HG03342 (cell line): ENCODE data around the gene NAT16.
"Not testable (repeated sequence)": the region's sequence is repeated elsewhere in the genome, so short reads cannot be mapped to it uniquely, and the experiment has no call there.

ENCODE experiments used
- ATAC-seq: cut with Tn5 transposase; IDR thresholded peaks from one replicate; pipeline ENCODE4 v1.9.1; 2021; ENCODE audit warnings: mild to moderate bottlenecking, moderate library complexity; ENCODE audit not compliant: unreplicated experiment

The NAT16 gene

DNA sequence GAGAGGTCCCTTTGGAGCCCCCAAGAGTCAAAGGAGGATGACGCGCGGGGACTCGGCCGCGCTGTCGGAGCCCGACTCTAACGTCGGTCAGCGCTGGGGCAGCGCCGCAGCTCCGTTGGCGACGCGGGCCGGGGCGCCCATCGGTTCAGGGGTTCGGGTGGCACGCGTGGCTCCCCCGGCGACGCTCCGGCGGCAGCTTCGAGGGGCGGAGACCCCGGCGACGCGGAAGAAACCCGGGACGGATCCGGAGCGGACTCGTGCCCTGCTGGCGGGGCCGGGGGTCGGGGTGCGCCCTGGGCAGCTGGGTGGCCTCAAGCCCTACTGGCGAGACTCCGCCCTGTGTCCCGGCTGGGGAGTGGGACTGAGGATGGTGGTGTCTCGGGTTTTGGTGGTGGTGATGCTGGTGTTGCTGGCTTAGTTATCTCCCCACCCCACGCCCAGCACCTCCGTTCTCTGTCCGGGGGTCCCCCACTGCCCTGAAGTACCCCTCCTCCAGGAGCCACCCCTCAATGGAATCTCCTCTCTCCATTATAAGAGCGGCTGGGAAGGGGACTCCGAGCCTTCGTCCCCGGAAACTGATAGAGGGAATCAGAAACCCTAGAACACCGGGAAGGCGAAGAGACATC, at the start of gene NAT16:
Gene NAT16 (minus strand): TSS at position 164 of the 626 bp plus-strand sequence. CDS start 5,486 bp downstream, outside the sequence.
- no peak for ATAC-seq

DNA sequence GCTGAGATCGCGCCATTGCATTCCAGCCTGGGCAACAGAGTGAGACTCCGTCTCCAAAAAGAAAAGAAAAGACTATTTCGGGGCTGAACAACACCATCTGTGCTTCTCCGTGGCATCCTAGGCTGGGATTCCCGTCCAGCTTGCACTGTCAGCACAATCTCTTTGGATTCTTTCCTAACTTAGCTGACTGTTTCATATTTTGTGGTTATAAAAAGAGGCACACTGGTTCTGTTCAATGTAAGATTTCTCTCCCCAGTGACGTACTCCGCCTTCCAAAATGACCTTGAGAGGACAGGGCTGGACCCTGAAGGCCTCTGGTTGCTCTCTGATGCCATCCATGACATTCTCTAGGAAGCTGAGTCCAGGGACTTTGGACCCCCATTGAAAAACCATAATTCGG, 46.6 kb upstream of the NAT16 start:
- ATAC-seq: no peak

DNA sequence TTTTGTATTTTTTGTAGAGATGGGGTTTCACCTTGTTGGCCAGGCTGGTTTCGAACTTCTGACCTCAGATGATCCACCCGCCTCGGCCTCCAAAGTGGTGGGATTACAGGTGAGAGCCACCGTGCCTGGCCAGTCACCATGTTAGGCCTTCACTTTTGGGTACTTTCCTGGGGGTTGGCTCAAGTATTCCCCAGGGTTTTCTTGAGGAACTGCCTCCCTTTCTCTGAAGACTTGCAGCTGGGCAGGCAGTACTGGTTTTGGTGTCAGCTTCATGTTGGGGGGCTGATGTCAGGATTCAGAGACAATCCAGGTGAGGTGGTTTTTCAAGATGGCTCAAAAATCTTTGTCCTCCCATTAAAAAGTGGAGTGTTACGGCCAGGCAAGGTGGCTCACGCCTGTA, 45.6 kb upstream of the NAT16 start:
- no peak for ATAC-seq

DNA sequence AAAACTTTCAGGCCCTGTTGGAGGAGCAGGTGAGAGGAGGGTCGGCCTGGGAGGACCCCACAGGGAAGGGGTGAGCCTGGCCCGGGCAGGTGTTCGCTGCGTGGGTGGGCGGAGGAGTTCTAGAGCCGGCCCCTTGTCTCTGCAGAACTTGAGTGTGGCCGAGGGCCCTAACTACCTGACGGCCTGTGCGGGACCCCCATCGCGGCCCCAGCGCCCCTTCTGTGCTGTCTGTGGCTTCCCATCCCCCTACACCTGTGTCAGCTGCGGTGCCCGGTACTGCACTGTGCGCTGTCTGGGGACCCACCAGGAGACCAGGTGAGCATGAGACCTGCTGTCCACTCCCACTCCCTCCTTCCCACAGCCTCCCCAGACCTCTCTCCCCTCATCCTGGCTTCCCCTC, 43.4 kb upstream of the NAT16 start:
- ATAC-seq: no peak

DNA sequence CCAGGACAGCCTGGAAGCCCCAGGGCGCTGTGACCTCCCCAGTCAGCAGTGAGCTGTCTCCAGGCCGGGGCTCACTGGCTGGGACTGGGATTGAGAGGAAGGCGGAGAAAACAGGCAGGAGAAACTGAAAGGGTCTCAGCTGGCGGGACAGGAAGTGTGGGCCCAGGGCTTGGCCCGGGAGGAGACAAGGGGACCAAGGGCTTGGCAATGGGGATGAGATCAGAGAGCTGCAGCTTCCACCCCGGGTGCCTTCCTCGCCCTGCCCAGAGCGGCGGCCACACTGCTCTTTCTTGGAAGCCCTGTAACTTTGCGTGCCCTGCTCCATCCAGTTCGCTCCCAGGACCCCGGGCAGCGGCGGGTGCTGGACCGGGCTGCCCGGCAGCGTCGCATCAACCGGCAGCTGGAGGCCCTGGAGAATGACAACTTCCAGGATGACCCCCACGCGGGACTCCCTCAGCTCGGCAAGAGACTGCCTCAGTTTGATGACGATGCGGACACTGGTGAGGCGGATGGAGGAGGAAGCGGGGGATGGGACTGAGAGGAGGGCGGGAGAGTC, 42.3 kb upstream of the NAT16 start:
- ATAC-seq: no peak

DNA sequence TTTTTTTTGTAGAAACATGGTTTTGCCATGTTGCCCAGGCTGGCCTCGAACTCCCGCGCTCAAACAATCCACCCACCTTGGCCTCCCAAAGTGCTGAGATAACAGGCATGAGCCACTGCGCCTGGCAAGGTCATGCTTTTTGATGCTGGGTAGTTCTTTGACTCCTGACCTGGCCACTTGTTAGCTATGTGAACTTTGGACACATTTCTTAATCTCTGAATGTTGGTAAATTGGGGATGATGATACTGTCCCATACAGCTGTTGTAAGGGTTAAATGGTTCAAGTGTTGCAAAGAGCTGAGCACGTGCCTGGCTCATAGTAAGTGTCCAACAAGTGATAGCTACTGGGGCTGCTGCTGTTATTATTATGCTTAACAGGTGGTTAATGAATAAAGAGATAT, 40.2 kb upstream of the NAT16 start:
- ATAC-seq: no peak

DNA sequence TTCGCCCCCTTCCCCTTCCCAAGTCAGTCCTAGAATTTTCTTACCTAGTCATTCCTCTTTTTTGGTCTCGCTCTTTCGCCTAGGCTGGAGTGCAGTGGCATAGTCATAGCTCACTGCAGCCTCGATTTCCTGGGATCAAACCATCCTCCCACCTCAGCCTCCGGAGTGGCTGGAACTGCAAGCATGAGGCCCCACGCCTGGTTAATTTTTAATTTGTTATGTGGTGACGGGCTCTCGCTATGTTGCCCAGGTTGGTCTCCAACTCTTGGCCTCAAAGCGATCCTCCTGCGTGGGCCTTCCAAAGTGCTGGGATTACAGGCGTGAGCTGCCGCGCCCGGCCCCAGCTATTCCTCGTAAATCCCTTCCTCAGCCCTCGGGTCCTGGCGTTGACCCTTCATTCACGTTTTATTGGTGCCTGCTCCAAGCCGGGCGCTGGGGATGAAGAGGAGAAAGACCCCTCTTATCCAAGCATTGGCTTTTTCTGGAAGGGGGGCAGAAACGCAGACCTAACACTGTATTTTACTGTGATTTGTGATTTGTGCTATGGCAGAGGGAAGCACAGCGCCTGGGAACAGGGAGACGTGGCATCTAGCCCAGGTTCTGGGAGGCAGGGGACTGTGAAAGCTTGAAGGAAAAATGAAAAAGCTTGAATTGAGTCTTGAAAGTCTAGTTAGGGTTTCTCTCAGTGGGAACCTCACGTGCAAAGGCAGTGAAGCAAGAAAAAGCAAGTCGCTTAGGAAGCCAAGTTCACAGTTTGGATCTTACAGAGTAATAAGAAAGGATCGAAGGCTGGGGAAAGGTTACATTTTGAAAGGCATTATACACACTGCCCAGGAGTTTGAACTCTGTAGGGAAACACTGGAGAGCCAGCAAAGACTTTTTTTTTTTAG, 38.4 kb upstream of the NAT16 start:
- ATAC-seq: peak; percentile 19

DNA sequence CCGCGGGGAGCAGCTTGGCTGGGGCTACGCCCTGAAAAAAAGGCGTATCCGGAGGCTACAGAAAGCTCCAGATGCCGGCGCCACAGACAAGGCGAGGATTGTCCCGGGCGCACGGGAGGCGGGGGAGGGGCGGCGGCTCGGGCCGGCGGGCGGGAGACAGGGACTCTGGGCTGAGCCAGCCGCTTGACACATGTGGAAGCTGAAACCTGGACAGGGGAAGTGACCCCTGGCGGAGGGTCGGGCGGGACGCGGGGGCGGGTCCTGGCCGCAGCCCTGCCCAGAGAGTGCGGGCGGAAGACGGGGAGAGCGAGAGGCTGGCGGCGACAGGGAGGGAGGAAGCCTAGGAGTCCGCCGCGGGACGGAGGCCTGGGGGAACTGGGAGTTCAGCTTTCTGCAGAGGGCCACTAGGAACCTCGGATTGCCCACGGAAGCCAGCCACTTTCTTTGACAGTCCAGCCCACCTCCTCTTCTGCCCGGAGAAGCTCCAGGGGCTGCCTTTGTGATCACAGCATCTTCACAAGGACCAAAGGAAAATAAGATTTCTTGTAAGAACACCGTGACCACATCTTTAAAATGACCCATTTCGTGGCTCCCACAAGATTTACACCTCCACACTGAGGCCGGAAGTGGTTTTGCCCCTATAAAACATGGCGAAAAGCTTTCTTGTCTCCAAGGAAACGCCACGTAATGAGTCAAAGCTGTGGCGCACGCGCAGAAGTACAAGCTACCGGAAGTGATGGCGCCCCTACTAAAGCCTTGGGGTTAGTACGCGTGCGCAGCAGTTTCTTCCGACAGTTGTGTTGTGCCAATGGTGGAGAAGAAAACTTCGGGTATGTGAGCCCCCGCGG, 37.5 kb upstream of the NAT16 start, which contains the start of the genes PLOD3 and ZNHIT1:
Gene PLOD3 (minus strand): TSS at position 194 of the 848 bp plus-strand sequence. CDS start 307 bp downstream, outside the sequence.
Gene ZNHIT1 (plus strand): TSS at position 778 of the 848 bp plus-strand sequence. CDS start 31 bp downstream, at position 809.
- ATAC-seq: peak; percentile 69

DNA sequence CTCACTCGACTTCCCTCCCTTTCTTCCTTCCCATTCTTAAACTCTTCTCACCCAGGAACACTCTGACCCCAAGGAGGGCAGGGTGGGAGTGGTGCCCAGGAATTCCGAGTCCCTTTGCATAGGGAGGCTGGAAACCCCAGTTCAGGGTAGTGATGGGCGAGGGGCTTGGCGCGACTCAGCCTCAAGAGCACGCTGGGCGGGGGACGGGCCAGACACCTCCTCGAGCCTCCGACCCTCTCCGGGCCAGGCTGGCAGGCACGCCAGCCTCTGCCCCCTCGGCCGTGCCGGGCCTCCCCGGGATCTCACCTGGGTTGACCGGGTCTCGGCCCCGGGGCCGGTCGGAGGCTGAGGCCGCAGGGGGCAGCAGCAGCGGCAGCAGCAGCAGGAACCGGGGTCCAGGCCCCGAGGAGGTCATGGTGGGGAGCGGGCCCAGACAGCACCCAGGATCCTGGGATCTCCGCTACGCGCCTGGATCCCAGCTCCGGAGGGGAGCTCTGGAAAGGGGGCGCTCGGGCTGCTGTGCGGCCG, 36.8 kb upstream of the NAT16 start:
- no peak for ATAC-seq

DNA sequence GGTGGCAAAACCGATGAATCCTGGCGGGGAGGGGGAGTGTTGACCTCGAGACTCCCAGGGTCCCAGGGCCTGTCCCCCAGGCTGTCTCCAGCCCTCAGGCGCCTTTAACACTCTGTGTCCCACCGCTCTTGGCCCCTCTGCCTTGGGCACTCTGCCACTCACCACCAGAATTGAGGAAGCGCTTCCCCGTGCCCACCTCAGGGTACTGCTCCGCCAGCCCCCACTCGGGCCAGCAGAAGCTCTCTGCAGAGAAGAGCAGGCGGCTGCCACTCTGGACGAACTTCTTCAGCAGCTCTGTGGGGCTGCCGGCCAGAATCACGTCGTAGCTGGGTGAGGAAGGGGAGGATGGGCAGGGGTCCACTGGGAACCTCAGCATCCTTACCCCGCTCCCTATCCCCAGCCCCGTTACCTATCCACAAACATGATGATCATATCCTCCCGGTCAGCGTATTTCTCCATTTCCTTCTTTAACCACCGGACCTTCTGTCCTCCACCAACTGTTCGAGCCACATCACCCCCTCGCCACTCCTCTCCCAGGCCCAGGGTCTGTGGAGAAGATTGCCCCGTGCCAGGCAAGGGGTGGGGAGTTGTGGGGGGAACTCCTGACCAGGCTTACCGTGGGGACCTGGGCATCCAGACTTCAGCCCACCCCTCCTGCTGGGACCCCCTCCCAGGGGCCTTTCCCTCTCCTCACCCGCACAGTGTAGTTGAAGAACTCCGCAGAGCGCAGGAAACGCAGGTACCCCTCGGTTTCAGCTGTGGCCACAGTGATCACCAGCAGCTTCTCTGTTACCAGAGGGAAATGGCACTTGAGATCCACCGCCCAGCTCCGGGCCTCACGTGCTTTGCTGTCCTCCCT, 36.1 kb upstream of the NAT16 start:
- ATAC-seq: no peak

DNA sequence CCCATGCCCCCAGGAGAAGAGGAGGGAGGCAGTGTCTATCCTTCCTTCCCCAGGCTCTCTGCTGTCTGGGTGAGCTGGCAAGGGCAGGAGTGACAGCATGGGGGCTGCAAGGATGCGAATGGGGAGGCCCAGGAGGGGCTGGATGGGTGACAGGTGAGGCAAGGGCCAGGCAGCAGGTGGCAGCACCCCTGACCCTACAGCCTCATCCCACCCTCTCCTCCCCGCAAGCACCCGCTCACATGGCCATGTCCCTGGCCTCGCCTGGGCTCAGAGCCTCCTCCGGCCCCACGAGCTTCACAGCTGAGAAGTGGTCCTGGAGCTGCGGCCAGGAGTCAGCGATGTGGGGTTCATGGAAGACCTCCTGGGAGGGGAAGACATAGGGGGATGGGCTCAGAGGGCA, 31.9 kb upstream of the NAT16 start:
- ATAC-seq: no peak

DNA sequence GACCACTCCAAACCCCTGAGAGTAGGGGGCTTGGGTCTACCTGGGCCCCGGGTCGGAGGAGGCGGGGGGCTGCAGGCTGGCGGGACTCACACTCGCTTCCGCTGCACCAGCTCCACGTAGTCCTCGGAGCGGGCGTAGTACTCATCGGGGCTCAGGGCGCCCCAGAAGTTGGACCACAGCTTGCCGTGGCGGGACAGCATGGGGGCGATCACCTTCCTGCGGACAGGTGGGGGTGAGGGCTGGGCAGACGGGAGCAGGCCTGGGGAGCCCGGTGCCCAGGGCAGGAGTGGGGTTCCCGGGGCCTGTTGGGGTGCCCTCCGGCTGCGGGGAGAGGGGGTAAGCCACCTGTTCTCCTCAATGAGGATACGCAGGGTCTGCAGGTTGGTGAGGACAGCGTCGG, 31.4 kb upstream of the NAT16 start:
- ATAC-seq: no peak

DNA sequence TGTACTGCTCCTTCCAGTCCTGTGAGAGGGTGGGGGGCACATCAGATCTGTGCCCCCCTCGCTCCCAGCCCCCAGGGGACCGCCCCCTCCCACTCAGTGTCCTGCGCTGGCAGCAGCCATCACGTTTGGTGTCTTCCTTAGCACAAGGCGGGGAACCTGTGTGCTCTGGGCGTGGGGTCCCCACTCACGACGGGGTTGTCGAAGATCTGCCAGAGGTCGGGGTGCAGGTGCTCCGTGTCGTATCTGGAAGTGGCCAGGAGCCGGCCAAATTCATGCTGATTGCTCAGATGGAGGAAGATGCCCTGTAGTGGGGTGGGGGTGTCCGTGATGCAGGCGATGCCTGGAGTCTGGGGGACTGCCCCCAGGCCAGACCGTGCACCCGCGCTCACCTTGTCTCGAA, 30.1 kb upstream of the NAT16 start:
- ATAC-seq: no peak

DNA sequence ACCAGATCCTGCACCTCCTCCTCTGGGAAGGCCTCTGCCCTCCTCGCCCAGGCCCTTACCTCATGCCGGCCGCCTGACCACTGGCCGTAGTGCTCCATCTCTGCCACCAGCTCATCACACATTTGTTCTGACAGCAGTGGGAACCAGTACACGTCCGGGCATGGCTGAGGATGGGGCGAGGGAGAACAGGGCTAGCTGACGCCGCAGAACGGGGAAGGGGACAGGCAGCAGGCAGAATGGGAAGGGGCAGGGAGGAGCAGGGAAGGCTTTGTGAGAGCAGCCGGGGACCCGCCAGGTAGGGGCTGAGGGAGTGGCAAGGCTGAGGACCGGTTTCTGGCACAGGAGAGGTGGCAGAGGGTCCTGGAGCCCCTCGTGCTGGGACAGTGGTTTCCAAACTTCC, 28.7 kb upstream of the NAT16 start:
- no peak for ATAC-seq

DNA sequence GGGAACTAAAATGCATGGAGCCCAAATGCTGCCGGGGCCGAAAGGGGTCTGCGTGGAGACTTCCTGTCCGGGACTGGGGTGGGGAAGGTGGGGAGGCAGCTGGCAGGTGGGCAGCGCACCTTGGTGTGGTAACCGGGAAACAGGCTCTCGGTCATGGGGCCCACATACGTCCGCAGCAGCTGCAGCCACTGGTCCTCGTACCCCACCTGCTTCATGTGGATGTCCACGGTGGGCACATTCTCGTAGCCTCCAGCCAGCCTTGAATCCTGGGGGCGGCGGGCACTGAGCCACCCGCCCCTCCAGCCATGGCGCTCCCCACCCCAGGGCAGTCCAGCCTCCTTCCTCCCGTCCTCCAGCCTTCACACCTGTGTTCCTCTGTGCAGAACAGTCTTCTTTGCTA, 27.4 kb upstream of the NAT16 start:
- no peak for ATAC-seq

DNA sequence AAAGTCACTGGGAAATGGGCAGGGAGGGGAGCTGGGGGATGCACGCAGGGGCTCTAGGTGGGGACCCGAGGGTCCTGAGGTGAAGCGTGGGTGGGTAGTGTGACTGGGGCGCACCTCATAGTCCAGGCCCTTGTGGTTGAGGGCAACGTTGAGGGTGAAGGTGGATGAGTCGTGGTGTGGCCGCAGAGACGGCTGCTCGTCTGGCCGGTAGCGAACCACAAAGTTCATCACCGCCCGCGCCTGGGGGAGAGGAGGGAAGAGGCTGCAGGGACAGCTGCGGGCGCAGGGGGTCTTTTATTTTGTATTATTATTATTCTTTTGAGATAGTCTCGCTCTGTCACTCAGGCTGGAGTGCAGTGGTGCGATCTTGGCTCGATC, 26.6 kb upstream of the NAT16 start:
- ATAC-seq: no peak

DNA sequence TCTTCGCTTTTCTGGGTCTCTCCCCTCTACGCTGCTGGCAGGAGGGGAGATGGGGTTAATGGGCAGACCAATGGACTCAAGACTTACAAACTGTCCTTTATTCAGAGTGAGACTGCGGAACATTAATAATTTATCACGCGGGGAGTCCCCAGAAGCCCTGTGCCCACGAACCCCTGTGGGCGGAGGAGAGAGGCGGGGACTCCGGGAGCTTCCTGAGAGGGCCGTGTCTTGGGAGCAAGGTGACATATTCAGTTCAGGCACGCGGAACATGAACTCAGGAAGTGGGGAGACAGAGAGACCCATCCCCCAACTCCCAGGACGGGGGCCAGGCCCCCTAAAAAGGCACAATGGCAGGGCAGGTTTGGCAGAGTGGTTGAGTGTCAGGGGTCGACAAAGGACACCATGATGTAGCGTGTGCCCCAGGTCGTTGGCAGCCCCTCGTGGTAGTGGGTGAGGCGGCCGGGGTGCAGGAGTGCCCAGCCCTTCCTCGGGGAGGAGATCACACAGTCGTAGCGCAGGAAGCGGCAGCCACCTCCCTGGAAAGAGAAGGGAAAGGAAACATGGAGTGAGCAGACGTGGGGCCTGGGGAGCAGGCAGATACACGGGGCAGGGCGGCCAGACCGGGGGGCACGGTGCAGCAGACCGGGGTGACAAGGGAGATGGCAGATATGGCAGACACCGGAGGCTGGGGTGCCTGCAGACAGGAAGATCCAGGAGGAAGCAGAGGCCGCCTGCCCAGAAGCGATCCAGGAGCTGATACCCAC, 26.0 kb upstream of the NAT16 start:
- no peak for ATAC-seq

DNA sequence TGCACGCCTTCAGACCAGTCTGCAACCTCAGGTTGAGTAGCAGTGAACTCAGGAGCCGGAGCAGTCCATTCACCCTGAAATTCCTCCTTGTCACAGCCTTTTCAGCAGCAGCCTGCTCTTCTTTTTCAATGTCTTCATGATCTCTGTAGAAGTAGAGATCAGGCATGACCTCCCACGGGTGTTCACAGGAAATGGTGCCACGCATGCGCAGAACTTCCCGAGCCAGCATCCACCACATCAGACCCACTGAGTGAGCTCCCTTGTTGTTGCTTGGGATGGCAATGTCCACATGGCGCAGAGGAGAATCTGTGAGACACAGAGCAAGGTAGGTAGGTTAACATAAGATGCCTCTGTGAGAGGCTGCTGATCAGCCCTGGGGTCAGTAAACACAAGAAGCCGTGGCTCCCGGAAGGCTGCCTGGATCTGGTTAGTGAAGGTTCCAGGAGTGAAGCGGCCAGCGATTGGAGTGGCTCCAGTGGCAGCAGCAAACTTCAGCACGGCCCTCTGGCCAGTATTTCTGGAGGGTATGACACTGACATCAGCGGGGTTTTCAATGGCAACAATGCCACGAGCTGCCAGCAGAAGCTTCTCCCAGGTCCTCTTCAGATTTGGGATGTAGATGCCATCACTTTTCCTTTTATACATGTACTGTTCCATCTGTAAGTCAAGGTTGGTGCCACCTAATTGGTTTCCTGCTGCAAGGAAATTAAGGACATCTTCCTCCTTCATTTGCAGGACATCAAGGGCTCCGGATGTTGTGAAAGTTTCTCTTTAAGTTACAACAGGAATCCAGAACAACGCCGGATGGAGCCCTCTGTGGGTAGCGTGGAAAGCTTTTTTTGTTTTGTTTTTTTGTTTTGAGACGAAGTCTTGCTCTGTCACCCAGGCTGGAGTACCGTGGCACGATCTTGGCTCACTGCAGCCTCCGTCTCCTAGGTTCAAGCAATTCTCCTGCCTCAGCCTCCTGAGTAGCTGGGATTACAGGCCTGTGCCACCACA, 23.9 kb upstream of the NAT16 start:
- not testable (repeated sequence) for ATAC-seq
